ENCODE results near the gene MAPKBP1.

MAPKBP1 gene

DNA sequence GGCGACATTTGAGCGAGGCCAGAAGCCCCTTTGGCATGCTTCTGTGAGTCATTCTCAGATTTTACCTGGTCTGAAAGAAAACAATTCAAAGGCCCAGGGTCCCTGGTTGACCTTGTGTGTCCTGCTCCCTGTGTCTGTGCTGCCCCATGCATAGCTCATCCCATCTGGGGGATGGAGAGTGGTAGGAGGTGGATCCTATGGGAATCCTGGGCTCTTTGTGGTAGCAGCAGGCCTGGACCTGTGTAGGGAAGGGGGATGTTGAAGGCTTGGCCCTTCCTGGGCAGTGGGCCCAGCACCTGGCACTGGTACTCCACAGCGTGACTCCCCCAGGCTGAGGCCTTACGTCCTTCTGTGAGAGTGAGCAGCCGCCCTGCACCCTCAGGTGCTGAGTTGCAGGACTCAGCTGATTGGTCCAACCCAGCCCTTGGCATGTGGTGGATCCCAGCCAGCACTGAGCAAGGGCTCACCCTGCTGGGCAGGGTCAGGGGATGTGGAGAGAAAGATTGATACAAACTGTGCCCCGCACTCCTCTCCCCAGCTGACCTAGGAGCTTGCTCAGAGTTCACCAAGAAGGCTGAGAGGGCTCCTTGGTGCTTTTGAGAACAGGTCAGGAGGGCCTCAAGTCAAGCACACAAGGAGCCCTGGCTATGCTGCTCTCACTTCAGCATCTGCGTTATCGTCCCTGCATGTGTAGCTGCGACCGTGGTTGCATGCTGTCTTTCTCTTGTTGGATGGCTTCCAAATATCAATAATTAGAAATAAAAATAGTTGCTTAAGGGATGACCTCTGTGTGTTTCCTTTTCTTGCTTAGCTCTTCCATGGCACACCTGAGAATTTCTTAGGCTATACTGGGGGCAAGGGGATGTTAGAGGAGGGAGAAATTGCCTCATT, 32.3 kb downstream of the MAPKBP1 start:
- DNase-seq = no peak

GRCh38 chr15:41809121-41809520, 34.8 kb downstream of the MAPKBP1 start:
- no peak for DNase-seq

- DNase-seq = no peak
Observed at GRCh38 chr15:41809526-41810220, 35.4 kb downstream of the MAPKBP1 start.

DNA sequence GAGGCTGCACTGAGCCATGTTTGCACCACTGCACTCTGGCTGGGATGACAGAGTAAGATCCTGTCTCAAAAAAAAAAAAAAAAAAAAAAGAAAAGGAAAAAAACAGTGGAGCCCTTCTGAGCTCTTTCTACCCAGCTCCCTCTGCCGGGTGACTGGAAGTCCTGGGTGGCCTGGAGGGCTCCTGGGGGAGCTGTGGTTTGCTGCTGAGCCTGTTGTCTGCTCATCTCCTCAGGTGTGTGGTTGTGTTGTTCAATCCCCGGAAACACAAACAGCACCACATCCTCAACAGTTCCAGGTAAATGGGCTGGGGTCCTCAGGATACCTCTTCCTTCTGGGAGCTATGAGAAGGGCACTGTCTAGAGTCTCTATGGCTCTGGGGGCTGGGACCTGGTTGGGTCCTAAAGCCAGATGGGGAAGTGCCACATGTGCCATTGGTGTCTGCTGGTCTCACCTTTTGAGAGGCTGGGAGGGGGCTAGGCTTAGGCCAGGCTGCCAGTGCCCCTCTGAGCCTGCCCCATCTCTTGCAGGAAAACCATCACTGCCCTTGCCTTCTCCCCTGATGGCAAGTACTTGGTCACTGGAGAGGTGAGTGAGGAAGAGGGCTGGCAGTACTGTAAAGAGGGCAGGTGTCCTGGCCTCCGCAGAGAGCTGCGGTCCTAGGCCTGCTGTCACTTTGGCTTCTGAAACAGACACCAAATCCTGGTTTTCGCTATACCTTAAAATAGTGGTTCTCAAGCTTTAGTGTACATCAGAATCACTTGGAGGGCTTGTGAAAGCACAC, 36.6 kb downstream of the MAPKBP1 start:
- peak; percentile 7 for DNase-seq

DNA sequence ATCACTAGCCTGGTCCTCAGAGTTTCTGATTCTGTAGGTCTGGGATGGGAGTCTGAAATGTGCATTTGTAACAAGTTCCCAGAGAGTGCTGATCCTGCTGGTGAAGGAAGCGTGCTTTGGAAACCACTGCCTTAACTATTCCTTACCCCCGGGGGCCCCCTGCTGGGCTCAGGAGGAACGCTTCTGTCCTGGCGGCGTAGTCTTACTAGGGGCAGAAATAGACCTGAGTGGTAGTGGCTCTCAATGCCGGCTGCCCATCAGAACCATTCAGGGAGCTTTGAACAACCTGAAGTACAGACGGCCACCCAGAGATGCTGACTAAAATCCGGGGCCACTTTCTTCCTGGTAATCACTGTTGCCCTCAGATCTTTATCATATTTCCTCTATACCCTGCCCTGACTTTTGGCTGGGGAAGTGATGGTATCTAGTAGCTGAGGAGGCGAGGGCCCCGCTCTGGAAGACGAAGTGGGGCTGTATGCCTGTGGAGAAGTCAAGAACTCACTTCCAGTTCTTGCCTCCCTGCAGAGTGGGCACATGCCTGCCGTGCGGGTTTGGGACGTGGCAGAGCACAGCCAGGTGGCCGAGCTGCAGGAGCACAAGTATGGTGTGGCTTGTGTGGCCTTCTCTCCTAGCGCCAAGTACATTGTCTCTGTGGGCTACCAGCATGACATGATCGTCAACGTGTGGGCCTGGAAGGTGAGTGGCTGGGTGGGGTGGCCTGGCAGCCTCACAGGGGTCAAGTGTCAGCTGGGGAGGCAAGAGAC, 37.3 kb downstream of the MAPKBP1 start:
- peak; percentile 68 for DNase-seq

GRCh38 chr15:41812820-41813375, 38.6 kb downstream of the MAPKBP1 start:
- no peak for DNase-seq

DNA sequence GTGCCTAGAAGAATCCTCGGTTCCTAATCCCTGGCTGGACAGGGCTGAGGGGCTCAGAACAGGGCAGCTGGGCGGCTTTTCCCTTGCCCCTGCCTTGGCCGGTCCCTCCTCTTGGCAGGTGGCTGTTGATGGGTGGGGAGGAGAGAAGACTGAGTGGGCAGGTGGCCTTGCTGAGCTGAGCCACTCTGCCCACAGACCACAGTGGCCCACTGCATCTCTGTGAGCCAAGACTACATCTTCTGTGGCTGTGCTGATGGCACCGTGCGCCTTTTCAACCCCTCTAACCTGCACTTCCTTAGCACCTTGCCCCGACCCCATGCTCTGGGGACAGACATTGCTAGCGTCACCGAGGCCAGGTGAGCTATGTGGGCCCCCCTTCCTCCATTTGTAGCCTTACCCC, 39.1 kb downstream of the MAPKBP1 start:
- no peak for DNase-seq

DNA sequence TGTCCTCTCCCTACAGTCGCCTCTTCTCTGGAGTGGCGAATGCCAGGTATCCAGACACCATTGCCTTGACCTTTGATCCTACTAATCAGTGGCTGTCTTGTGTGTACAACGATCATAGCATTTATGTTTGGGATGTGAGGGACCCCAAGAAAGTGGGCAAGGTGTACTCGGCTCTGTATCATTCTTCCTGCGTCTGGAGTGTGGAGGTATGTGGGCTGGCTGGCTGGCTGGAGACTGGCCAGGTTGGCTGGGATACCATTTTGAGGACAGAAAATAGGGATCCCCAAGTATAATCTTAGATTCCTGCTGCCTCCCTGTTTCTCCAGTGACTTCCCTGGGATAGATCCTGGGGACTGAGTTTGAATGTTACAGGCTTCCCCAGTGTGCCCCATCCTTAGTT, 40.2 kb downstream of the MAPKBP1 start:
- no peak for DNase-seq

- DNase-seq = no peak
Observed at GRCh38 chr15:41816788-41817187, 42.5 kb downstream of the MAPKBP1 start.

- DNase-seq = no peak
Observed at GRCh38 chr15:41817327-41817726, 43.0 kb downstream of the MAPKBP1 start.

DNA sequence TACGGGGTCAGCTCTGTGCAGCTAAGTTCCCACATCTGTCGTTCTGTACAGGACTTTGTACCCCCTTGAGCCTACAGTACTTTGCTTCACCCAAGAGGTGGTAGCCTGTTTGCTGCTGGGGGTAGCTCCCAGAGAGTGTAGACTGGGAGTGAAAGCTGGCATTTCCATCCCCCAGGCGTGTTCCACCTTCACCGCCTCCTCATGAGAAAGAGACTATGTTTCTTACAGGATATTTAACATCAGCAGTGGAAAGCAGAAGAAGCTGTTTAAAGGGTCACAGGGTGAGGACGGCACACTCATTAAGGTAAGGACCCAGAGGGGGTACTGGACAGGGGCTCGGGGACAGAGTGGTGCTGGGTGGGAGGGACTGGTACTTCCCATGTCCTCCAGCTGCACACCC, 43.5 kb downstream of the MAPKBP1 start:
- no peak for DNase-seq

DNA sequence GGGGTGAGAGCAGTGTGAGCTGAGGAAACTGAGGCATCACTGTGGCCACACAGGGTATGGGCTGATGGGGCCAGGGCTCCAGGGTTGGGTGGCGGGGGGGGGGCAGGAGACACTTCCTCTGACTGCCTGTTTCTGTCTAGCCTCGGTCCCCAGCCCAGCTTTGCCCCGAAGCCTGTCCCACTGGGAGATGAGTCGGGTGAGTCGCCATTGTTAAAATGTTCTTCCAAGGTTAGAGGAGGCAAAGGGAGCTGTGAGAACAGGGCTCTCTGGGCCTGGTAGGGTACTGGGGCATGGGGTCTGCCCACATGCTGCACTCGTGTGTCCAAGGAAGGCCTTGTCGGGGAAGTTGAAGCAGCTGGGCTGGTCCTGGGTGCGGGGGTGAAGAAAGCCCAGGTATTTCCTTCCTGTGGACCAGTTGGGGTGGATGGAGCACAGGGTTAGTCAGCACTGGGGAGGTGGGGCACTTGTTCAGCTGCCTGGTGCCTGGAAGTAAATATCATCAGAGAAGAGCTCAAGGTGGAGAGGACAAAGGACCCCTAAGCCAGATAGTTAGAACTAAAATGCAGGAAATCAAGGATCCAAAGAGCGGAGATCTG, 45.3 kb downstream of the MAPKBP1 start:
- no peak for DNase-seq

GRCh38 chr15:41820791-41821423, 46.6 kb downstream of the MAPKBP1 start:
- DNase-seq = no peak

- peak; percentile 31 for DNase-seq
Observed at GRCh38 chr15:41821831-41822230, 47.5 kb downstream of the MAPKBP1 start.

GRCh38 chr15:41822471-41822870, 48.2 kb downstream of the MAPKBP1 start:
- DNase-seq = no peak

DNA sequence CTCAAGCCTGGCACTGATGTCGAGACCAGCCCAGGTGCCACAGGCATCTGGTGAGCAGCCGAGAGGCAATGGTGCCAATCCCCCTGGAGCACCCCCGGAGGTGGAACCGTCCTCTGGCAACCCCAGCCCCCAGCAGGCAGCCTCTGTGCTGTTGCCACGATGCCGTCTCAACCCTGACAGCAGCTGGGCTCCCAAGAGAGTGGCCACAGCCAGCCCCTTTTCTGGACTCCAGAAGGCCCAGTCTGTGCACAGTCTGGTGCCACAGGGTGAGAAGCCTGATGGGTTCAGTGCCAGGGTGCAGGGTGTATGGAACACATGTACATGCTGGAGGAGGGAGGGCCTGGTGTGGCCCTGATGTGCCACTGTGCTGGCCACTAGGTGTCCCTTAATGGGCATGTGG, 48.7 kb downstream of the MAPKBP1 start:
- DNase-seq = no peak

DNA sequence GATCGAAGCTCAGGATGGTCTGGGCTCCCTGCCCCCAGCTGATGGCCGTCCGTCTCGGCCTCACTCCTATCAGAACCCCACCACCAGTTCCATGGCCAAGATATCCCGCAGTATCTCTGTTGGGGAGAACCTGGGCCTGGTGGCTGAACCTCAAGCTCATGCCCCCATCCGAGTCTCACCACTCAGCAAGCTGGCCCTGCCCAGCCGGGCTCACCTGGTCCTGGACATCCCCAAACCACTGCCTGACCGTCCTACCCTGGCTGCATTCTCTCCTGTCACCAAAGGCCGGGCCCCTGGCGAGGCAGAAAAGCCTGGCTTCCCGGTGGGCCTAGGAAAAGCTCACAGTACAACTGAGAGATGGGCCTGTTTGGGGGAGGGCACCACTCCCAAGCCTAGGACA, 49.2 kb downstream of the MAPKBP1 start:
- DNase-seq = no peak

DNA sequence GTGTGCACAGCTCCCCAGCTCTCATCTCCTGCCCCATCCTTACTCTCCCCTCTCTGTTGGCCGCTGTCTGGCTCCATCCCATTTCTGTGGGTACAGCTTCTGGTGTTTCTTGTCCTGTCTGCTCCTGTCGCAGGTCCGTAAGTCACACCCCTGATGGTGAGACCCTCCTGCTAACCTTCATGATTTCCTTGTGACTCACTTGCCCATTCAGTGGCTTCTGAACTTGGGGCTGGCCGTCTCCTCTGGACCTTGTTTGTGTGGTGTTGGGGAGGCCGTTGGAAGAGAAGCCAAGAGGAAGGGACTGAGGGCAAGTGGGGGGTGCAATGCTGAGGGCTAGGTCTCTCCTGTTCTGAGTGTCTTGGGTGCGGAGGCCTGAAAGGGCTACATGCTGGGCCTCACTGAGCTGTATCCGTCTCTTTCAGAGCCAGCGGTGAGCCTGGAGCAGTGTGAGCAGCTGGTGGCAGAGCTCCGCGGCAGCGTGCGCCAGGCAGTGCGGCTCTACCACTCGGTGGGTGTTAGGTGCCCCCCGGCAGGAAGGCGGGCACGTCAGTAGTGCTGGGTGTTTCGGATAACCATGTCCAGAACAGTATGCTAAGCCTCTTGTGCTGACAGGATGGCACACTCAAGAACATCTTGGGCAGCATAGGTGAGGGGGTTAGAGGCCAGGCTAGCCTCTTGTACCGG, 49.9 kb downstream of the MAPKBP1 start:
- no peak for DNase-seq

- no peak for DNase-seq
Observed at GRCh38 chr15:41825145-41825544, 50.9 kb downstream of the MAPKBP1 start.

DNA sequence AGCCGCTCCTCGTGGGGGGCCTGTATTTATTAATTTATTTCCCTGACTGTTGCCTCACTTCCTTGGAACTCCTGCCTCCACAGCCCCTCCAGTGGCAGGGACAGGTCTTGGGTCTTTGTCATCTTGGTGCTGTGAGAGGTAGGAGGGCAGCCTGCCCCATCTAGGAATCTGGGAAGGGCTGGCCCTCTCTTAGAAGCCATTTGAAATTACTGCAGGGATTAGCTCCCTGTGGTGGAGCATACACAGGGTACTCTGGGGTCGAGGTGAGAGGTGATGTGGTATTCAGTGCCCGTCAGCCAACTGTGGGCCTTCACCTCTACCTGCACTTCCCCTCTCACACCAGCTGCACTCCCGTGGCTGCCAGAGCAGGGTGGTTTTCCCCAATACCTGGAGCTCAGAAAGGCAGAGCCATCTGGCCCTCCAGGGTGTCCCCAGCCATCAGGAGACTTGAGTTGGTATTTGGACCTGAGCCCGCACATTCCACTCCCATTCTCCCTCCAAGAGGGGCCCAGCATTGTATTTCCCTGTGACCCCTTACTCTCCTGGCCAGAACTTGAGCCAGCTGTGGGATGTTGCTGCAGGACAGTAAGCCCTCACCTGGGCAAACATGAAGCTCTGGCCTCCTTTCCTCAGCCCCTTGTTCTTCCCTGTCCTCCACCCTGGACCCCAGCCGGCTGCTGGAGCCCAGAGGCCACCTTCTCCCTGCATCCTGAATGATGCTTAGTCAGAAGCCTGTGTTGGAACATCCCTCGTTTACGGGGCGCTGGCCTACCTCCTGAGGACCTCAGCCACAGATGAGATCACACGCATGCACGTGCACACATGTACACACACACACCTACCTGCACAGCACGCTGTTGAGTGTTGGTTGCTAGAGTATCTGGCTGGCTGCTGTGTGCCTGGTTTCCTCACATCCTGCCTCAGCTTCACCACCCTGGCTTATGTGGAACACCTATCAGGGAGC, 51.6 kb downstream of the MAPKBP1 start:
- DNase-seq = peak; percentile 60
